Measurements from ENCODE around the gene NAB1.

NAB1 gene

DNA sequence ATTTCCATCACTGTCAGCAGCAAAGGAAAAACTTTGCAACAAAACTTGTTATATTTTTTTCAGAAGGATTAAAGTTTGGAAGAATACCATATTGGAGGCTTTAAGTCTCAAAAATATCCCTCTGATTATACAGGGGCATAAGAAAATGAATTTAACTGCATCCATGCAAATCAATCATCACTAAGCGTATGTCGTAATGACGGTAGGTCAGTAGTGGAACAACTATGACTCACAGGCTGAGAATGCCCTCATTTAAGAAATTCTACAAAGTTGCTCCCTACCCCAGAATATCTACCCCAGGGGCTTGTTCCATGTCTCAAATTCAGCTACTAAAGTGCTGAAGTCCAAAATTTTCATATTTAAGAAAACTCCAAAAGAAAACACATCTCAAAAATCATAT, 12.5 kb upstream of the NAB1 start:
- H3K9me3 ChIP-seq (ENCODE audit: control insufficient read depth, insufficient read depth, low read depth, low read length), result no peaks in the 10 kb centered on the region
- ChIA-PET POLR2A (interaction anchor here (0.8 kb wide), 1 partner anchor 137 kb away, joined by 3 read pairs; no protein-coding TSS in a partner anchor), CTCF (interaction anchor here (0.6 to 1.2 kb wide), 3 partner anchors 41 to 296 kb away, joined by 3 to 4 read pairs (median 3); no protein-coding TSS in a partner anchor)

DNA sequence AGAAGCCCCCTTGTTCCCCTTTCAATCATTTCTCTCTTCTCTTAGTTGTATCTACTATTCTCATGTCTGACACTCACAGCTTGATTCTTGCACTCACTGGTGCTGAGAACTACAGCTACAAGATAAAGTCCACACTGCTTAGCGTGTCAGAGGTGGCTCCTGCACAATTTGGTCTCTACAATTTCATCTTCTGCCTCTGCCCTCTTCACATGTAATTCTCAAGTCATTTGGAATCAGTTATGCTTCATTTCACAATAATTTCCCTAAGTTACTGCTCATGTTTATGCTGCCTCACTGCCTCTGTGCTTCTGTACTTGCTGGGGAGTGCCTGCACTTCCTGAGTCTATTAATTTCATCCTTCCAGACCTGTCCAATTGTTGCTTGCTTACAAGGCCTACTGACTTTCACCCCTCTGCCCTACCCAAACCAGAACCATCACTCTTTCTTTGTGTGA, 11.6 kb upstream of the NAB1 start:
- POLR2A ChIA-PET, result no interaction called here
- CTCF ChIA-PET, result no interaction called here
- no peak overlapping the region for H3K4me3 ChIP-seq (ENCODE audit: low read depth, low read length)

More for the DNA sequence above, 12.5 kb upstream of the NAB1 start:
- TF ChIP-seq, protein P1, sequence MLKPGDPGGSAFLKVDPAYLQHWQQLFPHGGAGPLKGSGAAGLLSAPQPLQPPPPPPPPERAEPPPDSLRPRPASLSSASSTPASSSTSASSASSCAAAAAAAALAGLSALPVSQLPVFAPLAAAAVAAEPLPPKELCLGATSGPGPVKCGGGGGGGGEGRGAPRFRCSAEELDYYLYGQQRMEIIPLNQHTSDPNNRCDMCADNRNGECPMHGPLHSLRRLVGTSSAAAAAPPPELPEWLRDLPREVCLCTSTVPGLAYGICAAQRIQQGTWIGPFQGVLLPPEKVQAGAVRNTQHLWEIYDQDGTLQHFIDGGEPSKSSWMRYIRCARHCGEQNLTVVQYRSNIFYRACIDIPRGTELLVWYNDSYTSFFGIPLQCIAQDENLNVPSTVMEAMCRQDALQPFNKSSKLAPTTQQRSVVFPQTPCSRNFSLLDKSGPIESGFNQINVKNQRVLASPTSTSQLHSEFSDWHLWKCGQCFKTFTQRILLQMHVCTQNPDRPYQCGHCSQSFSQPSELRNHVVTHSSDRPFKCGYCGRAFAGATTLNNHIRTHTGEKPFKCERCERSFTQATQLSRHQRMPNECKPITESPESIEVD (tag by site-specific recombination; IDR thresholded peaks at IDR 0.05), result peak; percentile 83
- TF ChIP-seq, protein P2, sequence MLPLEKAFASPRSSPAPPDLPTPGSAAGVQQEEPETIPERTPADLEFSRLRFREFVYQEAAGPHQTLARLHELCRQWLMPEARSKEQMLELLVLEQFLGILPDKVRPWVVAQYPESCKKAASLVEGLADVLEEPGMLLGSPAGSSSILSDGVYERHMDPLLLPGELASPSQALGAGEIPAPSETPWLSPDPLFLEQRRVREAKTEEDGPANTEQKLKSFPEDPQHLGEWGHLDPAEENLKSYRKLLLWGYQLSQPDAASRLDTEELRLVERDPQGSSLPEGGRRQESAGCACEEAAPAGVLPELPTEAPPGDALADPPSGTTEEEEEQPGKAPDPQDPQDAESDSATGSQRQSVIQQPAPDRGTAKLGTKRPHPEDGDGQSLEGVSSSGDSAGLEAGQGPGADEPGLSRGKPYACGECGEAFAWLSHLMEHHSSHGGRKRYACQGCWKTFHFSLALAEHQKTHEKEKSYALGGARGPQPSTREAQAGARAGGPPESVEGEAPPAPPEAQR (tag by site-specific recombination; IDR thresholded peaks at IDR 0.05), result no peak
- no peak for TF ChIP-seq ZNF621 (tag by site-specific recombination; IDR thresholded peaks at IDR 0.05)
- peak; percentile 62; the same call in 1 of the 2 replicates for TF ChIP-seq ZNF629 (tag by site-specific recombination; IDR thresholded peaks at IDR 0.05)
- TF ChIP-seq BCL11A (tag by site-specific recombination; IDR thresholded peaks at IDR 0.05; ENCODE audit: low read depth), result no peak
- TF ChIP-seq, protein P3, sequence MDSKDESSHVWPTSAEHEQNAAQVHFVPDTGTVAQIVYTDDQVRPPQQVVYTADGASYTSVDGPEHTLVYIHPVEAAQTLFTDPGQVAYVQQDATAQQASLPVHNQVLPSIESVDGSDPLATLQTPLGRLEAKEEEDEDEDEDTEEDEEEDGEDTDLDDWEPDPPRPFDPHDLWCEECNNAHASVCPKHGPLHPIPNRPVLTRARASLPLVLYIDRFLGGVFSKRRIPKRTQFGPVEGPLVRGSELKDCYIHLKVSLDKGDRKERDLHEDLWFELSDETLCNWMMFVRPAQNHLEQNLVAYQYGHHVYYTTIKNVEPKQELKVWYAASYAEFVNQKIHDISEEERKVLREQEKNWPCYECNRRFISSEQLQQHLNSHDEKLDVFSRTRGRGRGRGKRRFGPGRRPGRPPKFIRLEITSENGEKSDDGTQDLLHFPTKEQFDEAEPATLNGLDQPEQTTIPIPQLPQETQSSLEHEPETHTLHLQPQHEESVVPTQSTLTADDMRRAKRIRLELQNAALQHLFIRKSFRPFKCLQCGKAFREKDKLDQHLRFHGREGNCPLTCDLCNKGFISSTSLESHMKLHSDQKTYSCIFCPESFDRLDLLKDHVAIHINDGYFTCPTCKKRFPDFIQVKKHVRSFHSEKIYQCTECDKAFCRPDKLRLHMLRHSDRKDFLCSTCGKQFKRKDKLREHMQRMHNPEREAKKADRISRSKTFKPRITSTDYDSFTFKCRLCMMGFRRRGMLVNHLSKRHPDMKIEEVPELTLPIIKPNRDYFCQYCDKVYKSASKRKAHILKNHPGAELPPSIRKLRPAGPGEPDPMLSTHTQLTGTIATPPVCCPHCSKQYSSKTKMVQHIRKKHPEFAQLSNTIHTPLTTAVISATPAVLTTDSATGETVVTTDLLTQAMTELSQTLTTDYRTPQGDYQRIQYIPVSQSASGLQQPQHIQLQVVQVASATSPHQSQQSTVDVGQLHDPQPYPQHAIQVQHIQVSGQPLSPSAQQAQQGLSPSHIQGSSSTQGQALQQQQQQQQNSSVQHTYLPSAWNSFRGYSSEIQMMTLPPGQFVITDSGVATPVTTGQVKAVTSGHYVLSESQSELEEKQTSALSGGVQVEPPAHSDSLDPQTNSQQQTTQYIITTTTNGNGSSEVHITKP (tag by site-specific recombination; IDR thresholded peaks at IDR 0.05), result no peak
- TF ChIP-seq GLIS1 (tag by site-specific recombination; IDR thresholded peaks at IDR 0.05), result no peak
- no peaks in the 10 kb centered on the region for H3K36me3 ChIP-seq (ENCODE audit: control insufficient read depth in 2 of 2, insufficient read depth in 1 of 2, low read length in 2 of 2)
- H3K4me1 ChIP-seq (ENCODE audit: control insufficient read depth, insufficient read depth, low read length), result 0 out of 2 replicates have a peak, but pooled peaks cover 2% of the 10 kb centered on the region
- H3K27ac ChIP-seq (ENCODE audit: extremely low read depth, low read depth, low read length), result no peak overlapping the region
- no peak overlapping the region for H3K4me3 ChIP-seq (ENCODE audit: low read depth, low read length)

DNA sequence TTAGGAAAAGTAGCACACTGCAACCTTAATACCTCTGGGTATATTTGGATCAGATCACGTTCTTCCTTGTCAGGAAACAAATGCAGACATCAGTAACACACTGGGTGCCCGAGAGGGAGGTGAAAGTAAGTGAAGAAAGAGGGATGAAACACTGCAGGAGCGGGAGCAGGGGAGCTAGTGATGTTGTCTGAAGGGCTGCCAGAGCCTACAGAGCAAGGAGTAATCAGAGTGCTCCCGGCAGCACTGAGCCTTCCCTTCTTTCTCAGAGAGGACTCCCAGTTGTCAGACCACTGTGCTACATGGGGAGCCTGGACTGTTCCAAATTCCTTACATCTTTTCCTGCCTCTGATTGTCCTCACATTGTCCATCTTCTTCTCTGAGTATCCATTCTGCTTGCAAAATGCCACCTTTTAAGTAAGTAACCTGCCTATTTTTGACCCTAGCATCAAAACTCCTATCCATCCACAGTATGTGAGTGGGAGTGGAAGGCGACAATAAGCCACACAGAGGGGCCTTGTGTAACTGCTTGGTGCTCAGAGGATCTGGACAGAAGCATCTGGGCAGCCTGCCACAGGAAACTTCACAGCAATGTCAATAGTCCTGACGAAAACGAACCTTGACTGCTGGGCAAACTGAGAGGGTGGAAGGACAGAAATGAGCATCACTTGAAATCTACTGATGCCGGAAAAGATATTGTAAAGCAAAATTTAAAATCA, 10.8 kb upstream of the NAB1 start:
- TF ChIP-seq, protein P4, sequence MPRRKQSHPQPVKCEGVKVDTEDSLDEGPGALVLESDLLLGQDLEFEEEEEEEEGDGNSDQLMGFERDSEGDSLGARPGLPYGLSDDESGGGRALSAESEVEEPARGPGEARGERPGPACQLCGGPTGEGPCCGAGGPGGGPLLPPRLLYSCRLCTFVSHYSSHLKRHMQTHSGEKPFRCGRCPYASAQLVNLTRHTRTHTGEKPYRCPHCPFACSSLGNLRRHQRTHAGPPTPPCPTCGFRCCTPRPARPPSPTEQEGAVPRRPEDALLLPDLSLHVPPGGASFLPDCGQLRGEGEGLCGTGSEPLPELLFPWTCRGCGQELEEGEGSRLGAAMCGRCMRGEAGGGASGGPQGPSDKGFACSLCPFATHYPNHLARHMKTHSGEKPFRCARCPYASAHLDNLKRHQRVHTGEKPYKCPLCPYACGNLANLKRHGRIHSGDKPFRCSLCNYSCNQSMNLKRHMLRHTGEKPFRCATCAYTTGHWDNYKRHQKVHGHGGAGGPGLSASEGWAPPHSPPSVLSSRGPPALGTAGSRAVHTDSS (tag by site-specific recombination; IDR thresholded peaks at IDR 0.05), result no peak
- 0 out of 2 replicates have a peak, but pooled peaks have one; percentile 8 for TF ChIP-seq ZFHX2 (tag by site-specific recombination; conservative IDR thresholded peaks at IDR 0.05)
- H3K4me1 ChIP-seq (ENCODE audit: control insufficient read depth, insufficient read depth, low read length), result 0 out of 2 replicates have a peak, but pooled peaks cover 2% of the 10 kb centered on the region
- H3K36me3 ChIP-seq (ENCODE audit: control insufficient read depth in 2 of 2, insufficient read depth in 1 of 2, low read length in 2 of 2), result no peaks in the 10 kb centered on the region
- no peak overlapping the region for H3K27ac ChIP-seq (ENCODE audit: extremely low read depth, low read depth, low read length)
- no peak overlapping the region for H3K4me3 ChIP-seq (ENCODE audit: low read depth, low read length)
- H3K9me3 ChIP-seq (ENCODE audit: control insufficient read depth, insufficient read depth, low read depth, low read length), result no peaks in the 10 kb centered on the region
- ChIA-PET POLR2A (no interaction called here), CTCF (no interaction called here)

More for the DNA sequence above, 11.6 kb upstream of the NAB1 start:
- TF ChIP-seq, protein P5, sequence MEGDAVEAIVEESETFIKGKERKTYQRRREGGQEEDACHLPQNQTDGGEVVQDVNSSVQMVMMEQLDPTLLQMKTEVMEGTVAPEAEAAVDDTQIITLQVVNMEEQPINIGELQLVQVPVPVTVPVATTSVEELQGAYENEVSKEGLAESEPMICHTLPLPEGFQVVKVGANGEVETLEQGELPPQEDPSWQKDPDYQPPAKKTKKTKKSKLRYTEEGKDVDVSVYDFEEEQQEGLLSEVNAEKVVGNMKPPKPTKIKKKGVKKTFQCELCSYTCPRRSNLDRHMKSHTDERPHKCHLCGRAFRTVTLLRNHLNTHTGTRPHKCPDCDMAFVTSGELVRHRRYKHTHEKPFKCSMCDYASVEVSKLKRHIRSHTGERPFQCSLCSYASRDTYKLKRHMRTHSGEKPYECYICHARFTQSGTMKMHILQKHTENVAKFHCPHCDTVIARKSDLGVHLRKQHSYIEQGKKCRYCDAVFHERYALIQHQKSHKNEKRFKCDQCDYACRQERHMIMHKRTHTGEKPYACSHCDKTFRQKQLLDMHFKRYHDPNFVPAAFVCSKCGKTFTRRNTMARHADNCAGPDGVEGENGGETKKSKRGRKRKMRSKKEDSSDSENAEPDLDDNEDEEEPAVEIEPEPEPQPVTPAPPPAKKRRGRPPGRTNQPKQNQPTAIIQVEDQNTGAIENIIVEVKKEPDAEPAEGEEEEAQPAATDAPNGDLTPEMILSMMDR (tag by site-specific recombination; IDR thresholded peaks at IDR 0.05), result no peak
- TF ChIP-seq ZNF335 (tag by site-specific recombination; conservative IDR thresholded peaks at IDR 0.05) (no peak), OSR2 (tag by site-specific recombination; IDR thresholded peaks at IDR 0.05) (peak; percentile 39; the same call in 1 of the 2 replicates)
- Histone ChIP-seq H3K4me1 (ENCODE audit: control insufficient read depth, insufficient read depth, low read length) (0 out of 2 replicates have a peak, but pooled peaks cover 2% of the 10 kb centered on the region), H3K27ac (ENCODE audit: extremely low read depth, low read depth, low read length) (no peak overlapping the region), H3K36me3 (ENCODE audit: control insufficient read depth in 2 of 2, insufficient read depth in 1 of 2, low read length in 2 of 2) (no peaks in the 10 kb centered on the region), H3K9me3 (ENCODE audit: control insufficient read depth, insufficient read depth, low read depth, low read length) (no peaks in the 10 kb centered on the region)

All from HEK293 (cell line).